GM18870 (cell line): ENCODE data around the gene TYW3.

Experiments
- ATAC-seq: cut with Tn5 transposase; IDR thresholded peaks from one replicate; pipeline ENCODE4 v1.9.1; 2021; ENCODE audit warnings: moderate library complexity; ENCODE audit not compliant: unreplicated experiment

Gene TYW3

GRCh38 chr1:74780594-74780993, 47.6 kb downstream of the TYW3 start:
- no peak for ATAC-seq

- no peak for ATAC-seq
Measured at GRCh38 chr1:74785944-74786343, 53.0 kb downstream of the TYW3 start.

GRCh38 chr1:74790453-74790852, 57.5 kb downstream of the TYW3 start:
- peak; percentile 53 for ATAC-seq

- no peak for ATAC-seq
Measured at GRCh38 chr1:74791491-74791890, 58.5 kb downstream of the TYW3 start.

GRCh38 chr1:74799119-74799657, 66.2 kb downstream of the TYW3 start:
- no peak for ATAC-seq

GRCh38 chr1:74811436-74812179, 78.7 kb downstream of the TYW3 start:
- ATAC-seq = peak; percentile 36

- ATAC-seq = peak; percentile 97
Measured at GRCh38 chr1:74812180-74812541, 79.2 kb downstream of the TYW3 start.
